HUES64 (cell line): ENCODE measurements around the gene BLID.

Experiments used
- H3K27ac ChIP-seq: 2 replicates; pipeline ENCODE4 v1.7.0; 2013; ENCODE audit warnings: low read depth, low read length, inconsistent platforms
- H3K27me3 ChIP-seq: 2 replicates; pipeline ENCODE4 v1.6.1; 2013; ENCODE audit warnings: mild to moderate bottlenecking, low read length; ENCODE audit not compliant: insufficient read depth
- H3K36me3 ChIP-seq: 2 replicates; pipeline ENCODE4 v1.6.1; 2013; ENCODE audit warnings: mild to moderate bottlenecking, low read length; ENCODE audit not compliant: insufficient read depth
- H3K4me1 ChIP-seq: 2 replicates; pipeline ENCODE4 v1.6.1; 2013; ENCODE audit warnings: mild to moderate bottlenecking, low read length, moderate library complexity; ENCODE audit not compliant: insufficient read depth
- H3K4me3 ChIP-seq: 2 replicates; pipeline ENCODE4 v1.5.1; 2013; ENCODE audit warnings: mild to moderate bottlenecking, low read length, moderate library complexity
- H3K9ac ChIP-seq: 2 replicates; pipeline ENCODE4 v1.6.1; 2013; ENCODE audit warnings: mild to moderate bottlenecking, low read depth, low read length
- H3K9me3 ChIP-seq: 2 replicates; pipeline ENCODE4 v1.6.1; 2013; ENCODE audit warnings: low read depth, low read length; ENCODE audit not compliant: insufficient read depth
- WGBS: fragments of 150-250, 120-280 bp; methylation state at CpG from one replicate; pipeline ENCODE4 v1.1.7; 2013; ENCODE audit warnings: missing lambda C conversion rate; 5-methylcytosine and 5-hydroxymethylcytosine counted together

Gene BLID

DNA sequence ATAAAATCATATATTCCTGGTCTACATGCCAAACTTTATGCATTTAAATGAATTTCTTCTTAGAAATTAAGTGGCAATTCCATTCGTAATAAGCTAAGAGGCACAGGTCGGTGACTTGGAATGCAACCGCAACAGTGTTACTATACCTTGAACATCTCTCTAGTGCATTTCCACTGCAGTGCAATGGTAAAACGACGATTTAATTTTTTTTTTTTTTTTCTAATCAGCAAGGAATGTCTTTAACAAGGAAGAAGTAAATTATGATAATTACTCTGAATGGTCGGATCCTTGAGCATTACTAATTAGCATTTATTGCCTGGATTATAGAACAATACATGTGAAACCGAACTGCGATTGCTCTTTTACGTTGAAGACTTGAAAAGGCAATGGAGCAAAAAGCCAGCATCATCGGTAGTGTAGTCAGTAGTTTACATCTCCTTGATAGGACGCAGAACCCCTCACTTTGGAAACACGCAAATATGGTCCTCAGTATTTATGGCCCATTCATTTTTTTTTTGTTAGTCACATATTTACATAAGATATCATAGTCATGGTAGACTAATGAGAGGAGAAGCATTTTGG lies 20.2 kb downstream of the BLID start:
- no peak overlapping the region for H3K4me3 ChIP-seq
- peaks cover 27% of the 10 kb centered on the region for H3K4me1 ChIP-seq
- peaks cover 28% of the 10 kb centered on the region for H3K27me3 ChIP-seq
- no peaks in the 10 kb centered on the region; the same call in 1 of the 2 replicates for H3K36me3 ChIP-seq
- H3K9me3 ChIP-seq: no peaks in the 10 kb centered on the region
- no peak overlapping the region for H3K27ac ChIP-seq
- H3K9ac ChIP-seq: no peak overlapping the region
- WGBS: 90% methylated on average over 12 of the region's 12 CpGs

DNA sequence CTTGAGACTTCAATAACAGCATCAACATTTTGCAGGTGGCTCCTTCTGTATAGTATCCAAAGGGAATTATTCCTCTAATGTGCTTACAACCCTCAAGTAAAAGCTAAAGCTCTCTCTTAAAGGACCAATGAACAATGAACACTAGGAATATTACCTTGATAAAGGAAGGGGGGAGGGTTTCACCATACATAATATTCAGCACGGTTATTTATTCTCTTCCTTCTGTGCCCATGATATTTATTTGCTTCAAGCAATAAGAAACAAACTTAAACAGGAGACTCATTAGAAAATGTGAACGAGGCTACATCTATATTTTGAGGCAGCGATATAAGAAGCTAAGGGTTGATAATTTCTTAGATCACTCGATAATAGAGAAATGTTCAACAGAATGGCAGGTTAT lies 21.2 kb downstream of the BLID start:
- Histone ChIP-seq H3K27me3 (peaks cover 19% of the 10 kb centered on the region), H3K9ac (no peak overlapping the region), H3K36me3 (no peaks in the 10 kb centered on the region; the same call in 1 of the 2 replicates), H3K9me3 (no peaks in the 10 kb centered on the region), H3K27ac (no peak overlapping the region), H3K4me3 (no peak overlapping the region), H3K4me1 (peaks cover 25% of the 10 kb centered on the region)
- WGBS: 89% methylated on average over 4 of the region's 4 CpGs

DNA sequence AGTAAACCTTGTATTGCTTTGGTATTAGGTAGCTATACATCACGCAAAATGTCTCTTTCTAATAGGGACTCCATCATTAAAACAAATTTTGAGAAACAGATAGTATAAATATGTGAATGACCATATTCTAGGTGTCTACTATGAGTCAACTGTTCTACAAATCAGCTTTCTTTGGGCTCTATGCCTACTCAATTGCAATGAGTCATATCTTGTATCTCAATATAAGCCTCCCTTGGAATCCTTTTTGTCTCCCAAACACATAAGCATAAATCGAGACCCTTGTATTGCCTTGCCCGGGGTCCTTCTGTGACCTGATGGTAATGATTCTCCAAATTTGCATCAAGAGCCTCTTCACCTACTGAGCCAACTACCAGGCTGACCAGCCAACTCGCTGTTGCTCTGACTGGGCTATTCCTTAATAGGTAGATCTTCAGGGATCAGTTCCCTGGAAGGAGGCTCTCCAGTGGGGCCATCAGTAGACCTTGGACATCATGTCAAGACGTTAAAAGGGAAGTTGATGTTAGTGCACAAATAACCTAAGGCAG lies 22.2 kb downstream of the BLID start:
- WGBS: 94% methylated on average over 5 of the region's 5 CpGs
- Histone ChIP-seq H3K9me3 (no peaks in the 10 kb centered on the region), H3K27me3 (peaks cover 9% of the 10 kb centered on the region), H3K27ac (no peak overlapping the region), H3K4me1 (peaks cover 20% of the 10 kb centered on the region), H3K9ac (no peak overlapping the region), H3K4me3 (no peak overlapping the region), H3K36me3 (no peaks in the 10 kb centered on the region; the same call in 1 of the 2 replicates)

DNA sequence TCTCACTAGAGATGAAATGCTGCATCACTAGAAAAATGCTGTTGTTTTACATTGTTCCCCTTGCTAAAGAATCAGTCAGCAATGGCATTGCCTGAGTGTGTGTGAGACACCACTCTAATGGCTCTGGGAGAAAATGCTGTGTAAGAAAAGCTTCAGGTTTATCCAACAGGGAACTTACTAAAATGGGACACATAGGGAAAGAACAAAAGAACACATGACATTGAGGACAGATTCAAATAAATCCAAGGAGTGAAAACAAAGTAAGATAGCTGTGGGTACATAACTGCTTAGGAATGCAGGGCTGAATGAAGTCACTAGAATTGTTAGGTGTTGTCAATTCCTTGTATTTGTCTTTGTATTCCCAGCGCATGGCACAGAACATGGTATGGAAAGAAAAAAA lies 24.2 kb downstream of the BLID start:
- no peaks in the 10 kb centered on the region for H3K27me3 ChIP-seq
- no peaks in the 10 kb centered on the region for H3K9me3 ChIP-seq
- no peak overlapping the region for H3K4me3 ChIP-seq
- peaks cover 13% of the 10 kb centered on the region; the same call in 1 of the 2 replicates for H3K4me1 ChIP-seq
- 95% methylated on average over 1 of the region's 1 CpG for WGBS
- H3K9ac ChIP-seq: no peak overlapping the region
- H3K27ac ChIP-seq: no peak overlapping the region
- H3K36me3 ChIP-seq: no peaks in the 10 kb centered on the region; the same call in 1 of the 2 replicates

DNA sequence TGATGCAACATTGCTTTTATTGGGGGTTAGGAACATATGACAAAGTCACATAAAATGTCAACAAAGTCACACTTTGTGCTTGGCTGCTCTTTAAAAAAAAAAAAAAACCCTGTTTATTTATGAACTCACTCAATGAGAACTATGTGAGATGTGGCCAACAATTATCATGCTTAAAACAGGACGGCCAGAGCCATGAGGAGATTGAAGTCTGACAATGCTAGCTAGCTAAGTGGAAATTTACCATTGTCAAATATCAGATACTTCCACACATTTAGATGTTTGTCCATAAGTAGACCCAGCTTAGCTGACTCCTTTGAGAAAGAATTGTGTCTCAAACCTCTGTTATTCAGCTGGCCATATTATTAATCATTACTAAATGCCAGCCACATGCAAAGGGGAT lies 26.9 kb downstream of the BLID start:
- Histone ChIP-seq H3K27ac (no peak overlapping the region), H3K9ac (no peak overlapping the region), H3K27me3 (no peaks in the 10 kb centered on the region), H3K9me3 (no peaks in the 10 kb centered on the region), H3K36me3 (no peaks in the 10 kb centered on the region; the same call in 1 of the 2 replicates), H3K4me1 (peaks cover 13% of the 10 kb centered on the region; the same call in 1 of the 2 replicates), H3K4me3 (no peak overlapping the region)
- WGBS: 86% methylated on average over 1 of the region's 1 CpG

DNA sequence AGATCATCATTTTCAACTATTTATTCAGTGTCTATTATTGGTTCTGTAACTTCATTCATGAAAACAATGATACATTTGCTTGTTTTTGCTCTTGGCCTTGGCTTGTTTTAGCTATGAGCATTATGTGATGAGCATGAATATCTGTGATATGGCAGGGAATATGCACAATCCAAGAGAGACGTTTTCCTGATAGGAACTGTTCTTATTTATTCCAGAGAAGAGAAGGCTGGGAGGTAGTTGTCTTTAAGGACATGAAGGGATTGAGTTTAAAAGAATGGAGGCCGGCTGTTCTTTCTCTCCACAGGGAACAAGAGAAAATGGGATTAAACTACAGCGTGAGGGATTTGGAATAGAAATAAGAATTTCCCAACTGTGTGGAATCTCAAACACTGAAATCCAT lies 30.3 kb downstream of the BLID start:
- no peaks in the 10 kb centered on the region; the same call in 1 of the 2 replicates for H3K36me3 ChIP-seq
- no peak overlapping the region for H3K9ac ChIP-seq
- no peak overlapping the region for H3K4me3 ChIP-seq
- no peaks in the 10 kb centered on the region for H3K9me3 ChIP-seq
- peaks cover 4% of the 10 kb centered on the region; the same call in 1 of the 2 replicates for H3K4me1 ChIP-seq
- WGBS: 79% methylated on average over 3 of the region's 3 CpGs
- no peaks in the 10 kb centered on the region for H3K27me3 ChIP-seq
- H3K27ac ChIP-seq: no peak overlapping the region

DNA sequence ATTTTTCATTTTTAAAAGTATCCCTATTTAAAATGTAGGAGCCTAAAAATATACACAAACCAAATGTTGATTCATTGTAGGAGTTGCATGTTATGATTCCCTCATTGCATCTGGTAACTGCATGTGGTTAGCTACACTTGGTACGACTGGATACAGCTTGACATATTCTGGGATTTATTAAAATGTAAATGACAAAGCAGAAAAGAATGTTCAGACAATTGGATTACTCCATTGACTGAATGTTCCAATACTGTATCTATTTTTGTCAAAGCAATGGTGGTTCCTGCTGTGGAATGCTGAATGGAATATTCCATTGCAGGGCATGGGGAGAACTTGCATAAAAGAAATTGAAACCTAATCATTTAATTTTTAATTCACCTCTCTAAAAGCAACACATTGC lies 30.8 kb downstream of the BLID start:
- H3K9ac ChIP-seq: no peak overlapping the region
- H3K36me3 ChIP-seq: no peaks in the 10 kb centered on the region
- H3K9me3 ChIP-seq: no peaks in the 10 kb centered on the region
- no peaks in the 10 kb centered on the region for H3K27me3 ChIP-seq
- peaks cover 4% of the 10 kb centered on the region; the same call in 1 of the 2 replicates for H3K4me1 ChIP-seq
- 92% methylated on average over 1 of the region's 1 CpG for WGBS
- no peak overlapping the region for H3K27ac ChIP-seq
- H3K4me3 ChIP-seq: no peak overlapping the region

DNA sequence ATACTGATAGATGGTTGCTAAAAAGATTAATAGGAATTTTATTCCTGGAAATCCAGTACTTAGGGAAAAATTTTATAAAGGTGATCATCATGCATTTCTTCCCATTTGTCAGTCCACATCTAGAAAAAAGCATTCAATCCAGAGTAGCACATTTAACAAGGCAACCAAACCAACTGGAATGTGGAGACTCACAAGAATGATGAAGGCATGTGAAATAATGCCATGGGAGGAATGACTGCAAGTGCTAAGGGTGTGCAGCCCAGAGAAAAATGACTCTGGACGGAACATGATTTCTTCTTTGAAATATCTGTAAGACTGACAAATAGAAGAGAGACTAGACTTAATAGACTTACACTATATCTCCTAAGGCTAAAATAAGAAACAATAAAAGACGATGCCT lies 33.8 kb downstream of the BLID start:
- Histone ChIP-seq H3K36me3 (no peaks in the 10 kb centered on the region), H3K9me3 (no peaks in the 10 kb centered on the region), H3K27ac (no peak overlapping the region), H3K27me3 (no peaks in the 10 kb centered on the region), H3K4me3 (no peak overlapping the region), H3K9ac (no peak overlapping the region), H3K4me1 (peaks cover 4% of the 10 kb centered on the region; the same call in 1 of the 2 replicates)
- WGBS: 97% methylated on average over 2 of the region's 2 CpGs

DNA sequence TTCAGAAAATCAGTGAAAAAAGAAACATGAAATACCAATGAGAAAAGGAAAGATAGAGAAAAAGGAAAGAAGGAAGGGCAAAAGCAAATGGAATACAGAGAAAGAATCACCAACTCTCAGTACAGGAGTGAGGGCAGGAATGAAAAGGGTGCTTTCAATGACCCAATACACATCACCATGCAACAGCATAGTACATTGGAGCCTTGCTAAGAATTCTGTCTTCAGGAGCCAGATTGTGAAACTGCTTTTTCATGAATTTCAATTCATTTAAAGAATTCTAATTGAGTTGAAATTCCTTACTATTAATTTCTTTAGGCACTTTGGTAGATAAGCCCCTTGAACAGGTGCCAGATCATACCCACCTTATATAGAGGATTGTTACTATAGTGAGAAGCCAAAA lies 34.9 kb downstream of the BLID start:
- Histone ChIP-seq H3K36me3 (no peaks in the 10 kb centered on the region), H3K4me1 (no peaks in the 10 kb centered on the region; the same call in 1 of the 2 replicates), H3K9me3 (no peaks in the 10 kb centered on the region), H3K27me3 (no peaks in the 10 kb centered on the region), H3K4me3 (no peak overlapping the region), H3K9ac (no peak overlapping the region), H3K27ac (no peak overlapping the region)

DNA sequence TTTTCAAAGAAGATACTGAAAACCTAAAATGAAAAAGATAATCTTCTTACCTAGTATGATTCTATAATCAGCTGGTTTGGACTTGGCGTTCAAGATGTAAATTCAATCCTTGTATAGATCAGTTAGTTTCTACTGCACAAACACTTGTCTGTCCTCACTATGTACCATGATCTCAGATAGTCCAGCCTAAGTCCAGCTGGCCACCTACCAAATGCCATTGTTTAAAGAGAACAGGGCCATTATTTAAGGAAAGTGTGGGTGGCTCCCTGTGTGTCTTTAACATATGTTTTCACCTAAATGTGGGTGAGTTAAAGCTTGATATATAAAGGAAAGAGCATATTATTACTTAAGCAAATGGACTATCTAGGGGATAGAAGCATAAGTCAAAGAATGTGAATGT lies 38.6 kb downstream of the BLID start:
- WGBS: 95% methylated on average over 1 of the region's 1 CpG
- no peaks in the 10 kb centered on the region for H3K9me3 ChIP-seq
- H3K36me3 ChIP-seq: no peaks in the 10 kb centered on the region
- H3K9ac ChIP-seq: no peak overlapping the region
- H3K27me3 ChIP-seq: no peaks in the 10 kb centered on the region
- no peaks in the 10 kb centered on the region for H3K4me1 ChIP-seq
- no peak overlapping the region for H3K4me3 ChIP-seq
- no peak overlapping the region for H3K27ac ChIP-seq

DNA sequence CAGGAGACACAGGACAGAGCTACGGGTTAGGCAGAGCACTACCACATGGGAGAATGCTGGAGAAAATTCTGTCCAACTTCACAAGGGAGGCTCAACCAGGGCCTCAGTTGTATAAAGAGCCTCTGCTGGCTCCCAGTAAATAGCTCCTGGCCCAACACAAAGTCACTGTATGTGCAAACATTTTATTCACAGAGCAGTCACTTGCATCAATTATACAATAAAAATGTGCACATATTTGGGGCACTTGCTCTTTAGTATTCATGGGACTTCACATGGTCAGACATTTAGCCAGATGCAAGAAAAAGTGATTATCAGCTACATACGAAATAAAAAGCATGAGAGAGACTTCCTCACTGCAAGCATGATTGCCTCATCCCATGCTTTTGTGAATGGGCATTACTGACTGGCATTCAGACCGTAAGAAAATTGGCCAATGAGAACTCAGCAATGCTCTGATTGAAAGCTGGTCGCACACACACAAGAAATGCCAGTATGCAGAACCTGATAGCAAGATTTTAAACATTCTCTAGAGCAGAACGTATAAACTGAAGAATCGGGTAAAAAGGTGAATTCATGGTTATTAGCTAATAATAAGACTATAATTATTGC lies 39.4 kb downstream of the BLID start:
- Histone ChIP-seq H3K4me3 (no peak overlapping the region), H3K36me3 (no peaks in the 10 kb centered on the region), H3K4me1 (no peaks in the 10 kb centered on the region), H3K27ac (no peak overlapping the region), H3K9me3 (no peaks in the 10 kb centered on the region), H3K9ac (no peak overlapping the region), H3K27me3 (no peaks in the 10 kb centered on the region)
- WGBS: 92% methylated on average over 5 of the region's 6 CpGs
